ELF-1 (cell line): ENCODE results near the gene ALMS1.
"Not testable (repeated sequence)": the region's sequence is repeated elsewhere in the genome, so short reads cannot be mapped to it uniquely, and the experiment has no call there.

ENCODE experiments used
- DNase-seq: peaks from one replicate; pipeline ENCODE4 v3.0.0-alpha.2; 2016; ENCODE audit warnings: low read depth, low spot score

Gene ALMS1, protein sequence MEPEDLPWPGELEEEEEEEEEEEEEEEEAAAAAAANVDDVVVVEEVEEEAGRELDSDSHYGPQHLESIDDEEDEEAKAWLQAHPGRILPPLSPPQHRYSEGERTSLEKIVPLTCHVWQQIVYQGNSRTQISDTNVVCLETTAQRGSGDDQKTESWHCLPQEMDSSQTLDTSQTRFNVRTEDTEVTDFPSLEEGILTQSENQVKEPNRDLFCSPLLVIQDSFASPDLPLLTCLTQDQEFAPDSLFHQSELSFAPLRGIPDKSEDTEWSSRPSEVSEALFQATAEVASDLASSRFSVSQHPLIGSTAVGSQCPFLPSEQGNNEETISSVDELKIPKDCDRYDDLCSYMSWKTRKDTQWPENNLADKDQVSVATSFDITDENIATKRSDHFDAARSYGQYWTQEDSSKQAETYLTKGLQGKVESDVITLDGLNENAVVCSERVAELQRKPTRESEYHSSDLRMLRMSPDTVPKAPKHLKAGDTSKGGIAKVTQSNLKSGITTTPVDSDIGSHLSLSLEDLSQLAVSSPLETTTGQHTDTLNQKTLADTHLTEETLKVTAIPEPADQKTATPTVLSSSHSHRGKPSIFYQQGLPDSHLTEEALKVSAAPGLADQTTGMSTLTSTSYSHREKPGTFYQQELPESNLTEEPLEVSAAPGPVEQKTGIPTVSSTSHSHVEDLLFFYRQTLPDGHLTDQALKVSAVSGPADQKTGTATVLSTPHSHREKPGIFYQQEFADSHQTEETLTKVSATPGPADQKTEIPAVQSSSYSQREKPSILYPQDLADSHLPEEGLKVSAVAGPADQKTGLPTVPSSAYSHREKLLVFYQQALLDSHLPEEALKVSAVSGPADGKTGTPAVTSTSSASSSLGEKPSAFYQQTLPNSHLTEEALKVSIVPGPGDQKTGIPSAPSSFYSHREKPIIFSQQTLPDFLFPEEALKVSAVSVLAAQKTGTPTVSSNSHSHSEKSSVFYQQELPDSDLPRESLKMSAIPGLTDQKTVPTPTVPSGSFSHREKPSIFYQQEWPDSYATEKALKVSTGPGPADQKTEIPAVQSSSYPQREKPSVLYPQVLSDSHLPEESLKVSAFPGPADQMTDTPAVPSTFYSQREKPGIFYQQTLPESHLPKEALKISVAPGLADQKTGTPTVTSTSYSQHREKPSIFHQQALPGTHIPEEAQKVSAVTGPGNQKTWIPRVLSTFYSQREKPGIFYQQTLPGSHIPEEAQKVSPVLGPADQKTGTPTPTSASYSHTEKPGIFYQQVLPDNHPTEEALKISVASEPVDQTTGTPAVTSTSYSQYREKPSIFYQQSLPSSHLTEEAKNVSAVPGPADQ (N-terminal part only)

DNA sequence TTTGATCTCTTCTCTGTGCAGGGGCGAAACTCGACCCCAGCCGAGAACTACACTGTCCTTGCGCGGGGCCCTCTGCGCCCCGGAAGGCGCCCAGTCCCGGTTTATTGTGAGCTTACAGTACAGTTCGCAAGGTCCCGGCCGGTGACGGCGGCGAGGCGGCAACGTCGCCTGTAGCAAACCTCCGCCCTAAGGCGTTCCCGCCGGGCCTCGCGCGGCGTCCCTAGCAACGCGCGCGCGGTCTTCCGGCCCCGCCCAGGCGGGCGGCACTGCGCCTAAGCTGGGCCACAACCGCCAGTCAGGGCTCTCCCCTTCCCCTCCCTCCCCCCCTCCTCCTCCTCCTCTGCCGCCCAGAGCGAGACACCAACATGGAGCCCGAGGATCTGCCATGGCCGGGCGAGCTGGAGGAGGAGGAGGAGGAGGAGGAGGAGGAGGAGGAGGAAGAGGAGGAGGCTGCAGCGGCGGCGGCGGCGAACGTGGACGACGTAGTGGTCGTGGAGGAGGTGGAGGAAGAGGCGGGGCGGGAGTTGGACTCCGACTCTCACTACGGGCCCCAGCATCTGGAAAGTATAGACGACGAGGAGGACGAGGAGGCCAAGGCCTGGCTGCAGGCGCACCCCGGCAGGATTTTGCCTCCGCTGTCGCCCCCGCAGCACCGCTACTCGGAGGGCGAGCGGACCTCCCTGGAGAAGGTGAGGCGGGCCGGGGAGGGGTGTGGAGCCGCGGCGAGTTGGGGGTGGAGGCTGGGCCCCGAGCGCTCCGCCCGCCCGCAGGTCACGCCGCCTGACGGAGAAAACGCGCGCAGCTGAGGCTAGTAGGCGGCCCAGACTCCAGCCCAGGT lies at the start of gene ALMS1:
ALMS1 (plus strand) TSS at position 333 of the 838 bp plus-strand sequence; CDS start at position 366, 33 bp downstream.
- DNase-seq = peak; percentile 94

DNA sequence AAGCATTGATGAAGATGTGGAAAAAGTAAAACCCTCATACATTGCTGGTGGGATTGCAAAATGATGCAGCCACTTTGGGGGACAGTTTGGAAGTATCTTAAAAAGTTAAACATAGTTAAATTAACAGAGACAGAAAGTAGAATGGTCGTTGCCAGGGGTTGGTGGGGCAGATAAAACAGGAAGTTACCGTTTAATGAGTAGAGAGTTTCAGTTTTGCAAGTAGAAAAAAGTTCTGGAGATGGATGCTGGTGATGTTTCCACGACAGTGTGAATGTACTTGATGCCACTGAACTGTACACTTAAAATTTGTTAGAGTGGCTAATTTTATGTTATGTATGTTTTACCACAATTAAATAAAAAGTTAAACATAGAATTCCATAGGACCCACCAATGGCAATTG lies 47.8 kb upstream of the ALMS1 start:
- no peak for DNase-seq

DNA sequence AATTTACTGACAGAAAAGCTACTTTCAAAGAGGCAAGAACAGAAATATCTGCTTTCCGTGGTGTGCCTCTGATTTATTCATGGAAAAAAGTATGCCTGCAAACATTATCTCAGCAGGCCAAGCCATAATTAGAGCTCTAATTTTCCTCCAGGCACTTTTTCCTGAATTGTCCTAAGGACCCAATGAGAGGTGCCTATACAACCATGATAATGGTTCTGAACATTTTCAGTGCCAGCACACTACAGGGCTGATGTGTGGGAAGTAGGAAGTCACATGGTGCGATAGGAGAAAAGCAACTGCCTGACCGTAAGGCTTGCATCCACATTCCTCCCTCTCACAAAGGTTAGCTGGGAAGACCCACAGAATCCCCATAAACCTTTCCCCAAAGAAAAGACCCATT lies 46.4 kb upstream of the ALMS1 start:
- DNase-seq = no peak

DNA sequence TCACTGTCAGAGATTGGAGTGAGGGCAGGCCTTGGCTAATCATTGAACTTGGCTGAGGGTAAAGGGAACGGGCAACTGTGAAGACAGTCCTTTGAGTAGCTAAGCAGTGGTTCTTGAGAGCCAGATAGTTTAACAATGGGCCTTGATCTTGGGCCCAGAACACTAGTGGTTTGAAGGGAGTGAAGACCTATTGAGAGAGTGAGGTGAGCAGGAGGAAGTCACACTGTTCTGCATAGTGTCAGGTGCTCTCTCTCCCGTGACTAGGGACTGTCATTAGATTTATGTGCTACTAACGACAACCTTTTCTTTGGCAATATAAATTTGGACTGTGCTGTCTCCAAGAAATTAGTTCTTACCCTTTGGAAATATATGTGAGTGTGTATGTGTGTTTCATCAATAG lies 44.6 kb upstream of the ALMS1 start:
- no peak for DNase-seq

DNA sequence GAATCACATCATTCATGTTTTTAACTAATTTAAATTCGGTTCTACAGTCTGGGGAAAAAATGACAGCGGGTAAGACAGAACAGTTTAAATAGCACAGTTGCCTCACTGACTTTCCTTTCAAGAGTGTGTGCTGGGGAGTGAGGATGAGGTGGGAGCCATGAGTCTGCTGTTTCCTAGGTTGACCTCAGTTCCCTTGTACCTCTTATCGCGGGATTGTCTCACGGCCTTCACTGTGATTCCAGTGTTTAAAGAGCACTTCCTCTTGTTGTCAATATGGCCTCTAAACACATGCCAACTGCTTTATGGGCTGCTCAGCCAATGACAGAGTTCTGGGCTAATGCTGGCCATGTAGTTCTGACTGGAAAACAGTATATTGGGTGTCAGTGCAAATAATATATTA lies 41.6 kb upstream of the ALMS1 start:
- no peak for DNase-seq

DNA sequence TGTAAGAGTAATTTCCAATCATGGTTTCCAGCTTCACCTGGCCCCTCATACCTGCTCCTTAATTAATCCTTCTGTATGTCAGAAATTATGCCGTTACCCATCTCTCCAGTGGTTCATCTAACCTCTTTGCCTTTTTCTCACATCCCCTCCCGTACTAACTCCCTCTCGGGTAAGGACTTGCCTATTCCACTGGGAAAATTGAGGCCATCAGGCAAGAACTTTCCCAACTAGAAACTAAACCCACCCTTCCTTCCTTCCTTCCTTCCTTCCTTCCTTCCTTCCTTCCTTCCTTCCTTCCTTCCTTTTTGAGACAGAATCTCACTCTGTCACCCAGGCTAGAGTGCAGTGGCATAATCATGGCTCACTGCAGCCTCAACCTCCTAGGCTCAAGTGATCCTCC lies 40.9 kb upstream of the ALMS1 start:
- DNase-seq = not testable (repeated sequence)

DNA sequence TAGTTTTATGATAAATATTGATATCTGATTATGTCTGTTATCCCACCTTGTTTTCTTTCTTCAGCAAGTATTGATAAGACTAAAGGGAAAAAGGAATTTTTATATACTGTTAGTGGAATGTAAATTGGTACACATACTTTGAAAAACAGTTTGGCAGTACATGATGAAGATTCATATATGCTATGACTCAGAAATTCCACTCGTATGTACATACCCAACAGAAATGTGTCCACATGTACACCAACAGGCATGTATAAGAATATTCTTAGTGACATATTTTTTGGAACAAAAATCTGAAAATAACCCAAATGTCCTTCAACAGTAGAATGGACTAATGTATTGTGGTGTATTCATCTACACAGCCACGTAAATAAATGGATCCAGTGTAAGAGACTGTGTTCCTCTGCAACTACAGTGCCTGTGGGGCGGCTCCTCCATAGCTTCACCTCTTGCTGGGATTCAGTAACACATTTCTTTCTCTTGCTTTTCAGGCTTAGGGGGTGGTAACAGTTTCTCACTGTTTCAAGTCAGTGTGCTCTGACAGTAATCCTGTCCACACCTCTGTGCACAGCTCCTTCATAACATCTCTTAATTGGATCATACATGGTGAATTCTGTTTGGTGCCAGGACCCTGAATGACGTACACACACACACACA lies 35.5 kb upstream of the ALMS1 start:
- DNase-seq = no peak

DNA sequence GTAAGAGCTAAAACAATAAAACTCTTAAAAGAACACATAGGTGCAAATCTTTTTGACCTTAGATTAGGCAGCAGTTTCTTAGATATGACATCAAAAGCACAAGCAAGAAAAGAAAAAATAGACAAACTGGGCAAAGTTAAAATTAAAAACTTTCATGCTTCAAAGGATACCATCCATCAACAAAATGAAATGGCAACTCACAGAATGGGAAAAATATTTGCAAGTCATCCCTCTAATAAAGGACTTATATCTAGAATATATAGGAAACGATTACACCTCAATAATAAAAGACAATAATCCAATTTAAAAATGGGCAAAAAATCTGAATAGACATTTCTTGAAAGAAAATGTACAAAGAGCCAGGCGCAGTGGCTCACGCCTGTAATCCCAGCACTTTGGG lies 29.5 kb upstream of the ALMS1 start:
- DNase-seq = no peak

DNA sequence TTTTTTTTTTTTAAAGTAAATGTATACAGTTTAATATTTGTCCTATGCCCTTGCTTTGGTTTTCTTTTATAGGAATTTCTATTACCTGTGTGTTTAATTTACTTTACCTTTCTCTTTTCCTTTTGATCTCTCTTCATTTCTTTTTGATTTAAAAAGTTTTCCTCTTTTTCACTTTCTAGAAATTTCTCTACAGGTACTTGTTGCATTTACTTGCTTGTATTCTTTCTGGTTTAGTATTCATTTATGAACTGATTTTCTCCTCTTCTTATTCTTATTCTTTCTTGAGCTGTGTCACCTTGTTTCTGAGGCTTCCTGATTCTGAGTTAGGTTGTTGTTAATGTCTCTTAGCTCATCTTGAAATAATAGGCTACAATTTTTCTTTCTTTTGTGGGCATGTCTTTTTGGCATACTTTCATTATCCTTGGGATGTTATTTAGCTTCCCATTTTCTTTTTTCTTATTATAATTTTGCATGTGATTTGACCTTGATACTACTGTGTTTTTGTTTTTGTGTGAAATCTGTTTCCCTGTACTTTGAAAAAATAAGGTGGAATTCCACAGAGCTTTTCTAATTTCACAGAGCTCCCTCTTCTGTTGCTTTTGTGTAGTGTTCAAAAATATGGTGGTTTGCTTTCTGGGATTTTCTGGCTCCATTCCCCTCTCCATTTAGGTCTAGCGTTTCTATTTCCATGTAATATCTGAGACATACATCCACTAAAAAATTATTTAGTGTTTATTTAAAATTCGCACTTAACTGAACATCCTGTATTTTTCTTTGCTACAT lies 25.5 kb upstream of the ALMS1 start:
- DNase-seq = no peak

DNA sequence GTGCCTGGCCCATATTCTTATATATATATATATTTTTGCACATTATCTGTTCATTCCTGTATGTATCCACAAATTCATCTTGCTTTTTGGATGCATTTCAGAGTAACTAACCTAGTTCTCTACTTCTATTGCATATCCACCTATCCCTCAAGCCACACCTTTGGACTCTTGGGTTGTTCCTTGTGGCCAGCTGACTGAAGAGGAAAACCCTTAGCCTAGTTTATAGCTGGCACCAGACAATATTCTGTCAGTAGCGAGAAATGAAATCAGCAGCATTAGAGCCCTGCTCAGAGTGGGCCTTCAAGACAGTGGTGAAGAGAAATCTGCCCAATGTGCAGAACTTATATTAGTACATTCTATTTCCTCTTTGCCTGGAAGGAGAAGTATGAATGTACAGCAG lies 19.6 kb upstream of the ALMS1 start:
- DNase-seq = no peak

DNA sequence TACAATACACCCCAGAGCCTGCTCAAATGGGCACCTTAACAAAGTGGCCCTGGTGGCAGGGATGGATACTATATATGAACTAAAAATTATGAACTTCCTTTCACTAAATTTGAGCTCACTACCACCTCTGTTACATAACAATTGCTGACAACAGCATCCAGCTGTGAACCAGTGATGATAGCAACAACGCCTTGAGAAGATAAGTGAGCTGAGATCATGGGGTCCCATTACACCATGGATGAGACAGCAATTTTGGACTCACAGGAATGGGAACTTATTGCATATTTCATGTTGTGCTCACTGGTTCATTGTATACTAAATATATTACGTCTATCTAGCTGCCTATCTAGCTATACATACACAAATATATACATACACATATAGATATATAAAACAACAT lies 16.9 kb upstream of the ALMS1 start:
- DNase-seq = no peak

DNA sequence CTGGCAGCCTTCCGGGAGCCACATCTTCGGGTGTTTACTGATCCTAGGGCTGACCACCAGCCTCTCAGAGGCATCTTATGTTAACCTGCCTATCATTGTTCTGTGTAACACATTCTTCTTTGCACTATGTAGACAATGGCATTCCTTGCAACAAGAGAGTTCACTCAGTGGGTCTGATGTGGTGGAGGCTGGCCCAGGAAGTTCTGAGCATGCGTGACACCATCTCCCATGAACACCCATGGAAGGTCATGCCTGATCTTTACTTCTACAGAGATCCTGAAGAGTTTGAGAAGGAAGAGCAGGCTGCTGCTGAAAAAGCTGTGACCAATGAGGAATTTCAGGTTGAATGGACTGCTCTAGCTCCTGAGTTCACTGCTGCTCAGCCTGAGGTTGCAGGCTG lies 15.3 kb upstream of the ALMS1 start:
- no peak for DNase-seq

DNA sequence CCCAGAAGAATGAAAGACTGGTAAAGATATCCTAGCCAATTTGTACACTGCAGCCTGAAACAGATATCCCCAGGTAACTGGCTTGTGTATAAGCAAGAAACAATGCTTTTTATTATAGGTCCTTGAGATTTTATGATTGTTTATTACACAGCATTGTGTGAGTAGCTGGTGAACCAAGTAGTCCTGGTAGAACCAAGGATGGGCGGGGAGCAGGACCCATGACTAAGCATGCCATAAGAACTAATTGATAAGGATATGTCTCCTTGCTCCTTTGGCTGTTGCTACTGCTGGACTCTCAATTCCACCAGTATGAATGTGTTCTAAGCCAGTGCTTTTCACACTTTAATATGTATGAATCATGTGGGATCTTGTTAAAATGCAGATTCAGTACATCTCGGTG lies 12.3 kb upstream of the ALMS1 start:
- DNase-seq = no peak

DNA sequence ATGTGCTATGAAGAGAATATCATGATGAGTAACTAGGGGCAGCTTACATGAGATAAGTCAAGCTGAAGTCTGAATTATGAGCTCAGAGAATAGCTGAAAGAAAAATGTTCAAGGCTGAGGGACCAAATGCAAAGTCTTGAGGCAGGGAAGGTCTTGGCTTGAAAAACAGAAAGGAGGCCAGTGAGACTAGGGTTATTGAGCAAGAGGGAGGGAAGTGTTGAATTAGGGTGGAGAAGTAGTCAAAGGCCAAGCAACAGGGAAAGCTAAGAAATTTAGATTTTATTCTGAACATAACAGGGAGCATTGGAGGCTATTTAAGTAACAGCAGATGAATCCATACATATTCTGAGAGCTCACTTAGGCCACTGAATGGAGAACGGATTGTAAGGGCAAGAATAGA lies 11.4 kb upstream of the ALMS1 start:
- DNase-seq = no peak

DNA sequence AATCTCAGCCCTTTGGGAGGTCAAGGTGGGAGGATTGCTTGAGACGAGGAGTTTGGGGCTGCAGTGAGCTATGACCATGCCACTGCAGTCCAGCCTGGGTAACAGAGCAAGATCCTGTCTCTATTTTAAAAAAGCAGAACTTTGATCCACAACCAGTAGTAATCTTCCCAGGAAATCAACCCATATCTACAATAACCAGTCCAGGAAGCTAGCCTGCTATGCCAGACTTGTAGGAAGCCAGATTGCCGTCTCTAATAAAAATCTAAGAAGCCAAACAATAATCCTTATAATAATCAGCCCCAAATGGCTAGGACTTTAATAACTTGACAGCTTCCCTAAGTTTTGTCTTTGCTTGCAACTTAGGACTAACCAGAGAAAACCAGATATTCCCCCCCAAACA lies 9.0 kb upstream of the ALMS1 start:
- DNase-seq = no peak

DNA sequence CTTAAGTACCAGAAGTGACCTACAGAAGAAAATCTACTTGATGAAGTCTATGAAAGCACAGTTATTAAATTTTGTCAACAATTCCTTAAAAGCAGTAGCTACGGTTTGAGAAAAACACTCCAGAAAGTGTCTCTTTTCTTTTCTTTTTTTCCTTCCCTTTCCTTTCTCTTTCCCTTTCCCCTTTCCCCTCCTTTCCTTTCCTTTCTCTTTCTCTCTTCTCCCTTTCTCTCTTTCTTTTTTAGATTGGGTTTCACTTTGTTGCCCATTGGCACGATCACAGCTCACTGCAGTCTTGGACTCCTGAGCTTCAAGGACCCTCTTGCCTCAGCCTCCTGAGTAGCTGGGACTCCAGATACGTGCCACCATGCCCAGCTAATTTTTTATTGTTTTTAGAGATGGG lies 2.6 kb upstream of the ALMS1 start:
- DNase-seq = no peak

DNA sequence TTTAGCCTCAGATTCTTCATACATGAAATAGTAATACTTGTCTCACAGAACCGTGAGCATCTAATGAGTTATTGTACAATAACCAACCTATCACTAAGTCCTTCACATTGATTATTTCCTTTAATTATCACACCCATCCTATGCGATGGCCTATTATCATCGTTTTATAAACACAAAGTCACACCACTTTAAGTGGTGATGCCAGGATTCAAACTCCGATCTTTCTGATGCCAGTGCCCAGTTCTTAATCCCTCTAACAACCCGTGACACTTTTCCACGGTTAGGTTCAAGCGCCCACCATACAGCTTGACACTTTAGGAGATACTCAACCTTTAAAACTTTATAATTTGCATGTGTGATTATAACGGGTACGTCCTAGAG lies 523 bp upstream of the ALMS1 start:
- DNase-seq = no peak

DNA sequence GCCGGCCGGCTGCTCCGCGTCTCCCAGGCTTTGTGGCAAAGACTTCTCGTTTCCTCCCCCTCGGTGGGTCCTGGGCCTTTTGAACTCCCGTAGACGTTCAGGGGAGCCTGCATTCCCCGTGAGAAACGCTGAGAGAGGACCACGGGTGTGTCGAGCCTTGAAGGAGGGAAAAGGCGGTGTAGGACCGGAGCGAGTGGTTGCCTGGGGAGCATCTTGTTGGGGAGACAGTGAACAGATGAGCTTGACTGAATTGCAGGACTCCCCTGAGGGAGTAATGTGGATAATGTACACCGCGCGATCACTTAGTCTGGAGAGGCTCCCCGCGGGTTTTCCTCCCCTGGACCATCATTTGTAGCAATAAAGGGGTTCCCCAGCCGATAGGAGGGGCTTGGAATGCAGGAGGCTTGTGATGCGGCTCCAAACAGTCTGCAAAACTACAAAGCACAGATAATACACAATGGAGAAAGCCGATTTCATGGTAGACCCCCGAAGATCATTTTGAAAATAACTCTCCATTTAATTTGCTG lies 769 bp downstream of the ALMS1 start:
- no peak for DNase-seq

DNA sequence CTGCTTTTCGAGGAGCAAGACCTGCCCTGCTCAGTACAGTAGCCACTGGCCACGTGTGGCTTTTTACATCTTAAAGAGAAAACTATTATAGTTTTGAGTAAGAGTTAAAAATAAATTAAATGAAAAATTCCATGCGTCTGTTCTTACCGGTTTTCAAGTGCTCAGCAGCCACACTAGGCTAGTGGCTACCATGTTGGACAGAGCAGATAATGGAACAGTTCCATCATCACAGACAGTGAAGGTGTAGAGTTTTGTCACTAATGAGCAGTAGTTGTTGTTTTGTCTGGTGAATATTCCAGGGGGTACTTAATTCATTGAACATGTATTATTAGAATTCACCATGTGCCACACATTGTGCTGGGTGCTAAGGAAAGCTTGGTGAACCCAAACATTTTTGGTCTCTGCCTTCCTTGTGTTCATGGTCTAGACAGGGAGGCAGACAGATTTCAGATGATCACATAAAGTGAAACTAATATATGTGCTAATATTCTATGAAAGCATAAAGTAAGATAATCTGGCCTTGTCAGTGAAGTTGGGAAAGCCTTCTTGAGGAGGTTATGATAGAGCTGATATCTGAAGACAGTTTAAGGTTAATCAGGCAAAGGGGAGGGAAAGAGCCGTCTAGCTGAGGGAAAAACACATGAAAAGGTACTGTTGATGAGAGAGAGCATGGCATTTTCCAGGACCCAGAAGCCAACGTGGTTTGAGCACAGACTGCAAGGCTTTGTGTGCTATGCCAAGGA lies 1.4 kb downstream of the ALMS1 start:
- DNase-seq = no peak
